SK-N-MC (cell line): Measurements from ENCODE around the gene C2orf72.

Experiments used
- EZH2 ChIP-seq: fragments of 200-600 bp; sonication (generic); IDR thresholded peaks from one replicate; pipeline ENCODE4 v1.6.1; 2017; ENCODE audit warnings: antibody characterized with exemption
- POLR2AphosphoS5 ChIP-seq: IDR thresholded peaks from 2 replicates; pipeline ENCODE4 v1.6.1; 2012; ENCODE audit warnings: mild to moderate bottlenecking, low read depth, low read length, borderline replicate concordance

DNA sequence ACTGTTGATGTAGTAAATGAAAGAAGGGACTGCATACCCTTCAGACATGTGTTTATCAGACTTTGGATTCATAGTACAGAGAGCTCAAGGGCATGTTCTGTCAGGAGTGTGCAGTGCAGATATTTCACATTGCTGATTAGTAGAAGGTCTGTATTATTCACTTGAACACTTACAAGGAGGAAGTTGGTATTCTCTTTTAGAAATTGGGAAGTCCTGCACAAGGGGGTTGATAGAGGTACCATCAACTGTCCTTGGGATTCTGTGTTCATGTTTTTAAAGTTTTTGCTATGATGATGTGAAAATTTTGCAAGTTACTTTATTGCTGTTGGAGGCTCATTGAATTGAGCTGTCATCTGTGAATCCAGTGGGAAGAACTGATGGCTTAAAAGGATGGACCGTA is 26.0 kb downstream of the C2orf72 start:
- TF ChIP-seq EZH2 (no peak), POLR2AphosphoS5 (no peak)
